Transverse colon (tissue), 4 donors: ENCODE data around the gene SLC28A3.

Experiments
- EP300 ChIP-seq: sonication (generic); formaldehyde crosslinking; IDR thresholded peaks from one replicate; pipeline ENCODE4 v1.6.1; 2017; ENCODE audit warnings: antibody characterized with exemption, low read depth
- POLR2A ChIP-seq: fragments of 450-650 bp; IDR thresholded peaks from one replicate; pipeline ENCODE4 v1.6.1; 2016; ENCODE audit warnings: antibody characterized with exemption, mild to moderate bottlenecking, moderate library complexity
- POLR2AphosphoS5 ChIP-seq, 3 donors: sonication (generic); formaldehyde crosslinking; IDR thresholded peaks; one replicate each; pipeline ENCODE4 v1.6.1; 2016; ENCODE audit warnings: antibody characterized with exemption in 3 of 3
- TF ChIP-seq, protein P1 (sequence below), 5 experiments: fragments of 200-600 bp in 3 of 5; fragments of 450-650 bp in 2 of 5; sonication (generic) in 3 of 5; IDR thresholded peaks; 1 replicate in 2 of 5; 2 replicates in 3 of 5; pipeline ENCODE4 v1.5.1; 2016 to 2017; ENCODE audit warnings: antibody characterized with exemption in 5 of 5, inconsistent platforms in 3 of 5, mild to moderate bottlenecking in 2 of 5, moderate library complexity in 1 of 5

DNA sequence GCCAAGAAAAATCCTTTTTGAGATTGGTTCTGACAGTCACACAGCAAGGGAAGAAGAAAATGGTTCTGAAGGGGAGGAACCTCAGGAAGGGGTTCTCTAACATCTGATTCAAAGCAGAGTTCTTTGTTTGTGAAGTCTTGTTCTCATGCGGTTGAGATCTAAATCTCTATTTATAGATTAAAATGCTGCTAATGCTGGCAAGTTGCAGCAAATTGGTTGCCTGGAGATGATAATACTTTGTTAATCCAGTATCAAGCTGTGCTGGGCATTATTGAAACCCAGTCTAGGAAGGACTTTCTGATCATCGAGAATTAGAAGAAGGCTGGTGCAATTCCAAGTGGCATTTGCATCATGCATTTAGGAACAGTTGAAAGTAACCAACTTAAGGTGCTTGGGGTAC is 34.0 kb upstream of the SLC28A3 start:
- TF ChIP-seq, protein P1, sequence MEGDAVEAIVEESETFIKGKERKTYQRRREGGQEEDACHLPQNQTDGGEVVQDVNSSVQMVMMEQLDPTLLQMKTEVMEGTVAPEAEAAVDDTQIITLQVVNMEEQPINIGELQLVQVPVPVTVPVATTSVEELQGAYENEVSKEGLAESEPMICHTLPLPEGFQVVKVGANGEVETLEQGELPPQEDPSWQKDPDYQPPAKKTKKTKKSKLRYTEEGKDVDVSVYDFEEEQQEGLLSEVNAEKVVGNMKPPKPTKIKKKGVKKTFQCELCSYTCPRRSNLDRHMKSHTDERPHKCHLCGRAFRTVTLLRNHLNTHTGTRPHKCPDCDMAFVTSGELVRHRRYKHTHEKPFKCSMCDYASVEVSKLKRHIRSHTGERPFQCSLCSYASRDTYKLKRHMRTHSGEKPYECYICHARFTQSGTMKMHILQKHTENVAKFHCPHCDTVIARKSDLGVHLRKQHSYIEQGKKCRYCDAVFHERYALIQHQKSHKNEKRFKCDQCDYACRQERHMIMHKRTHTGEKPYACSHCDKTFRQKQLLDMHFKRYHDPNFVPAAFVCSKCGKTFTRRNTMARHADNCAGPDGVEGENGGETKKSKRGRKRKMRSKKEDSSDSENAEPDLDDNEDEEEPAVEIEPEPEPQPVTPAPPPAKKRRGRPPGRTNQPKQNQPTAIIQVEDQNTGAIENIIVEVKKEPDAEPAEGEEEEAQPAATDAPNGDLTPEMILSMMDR (IDR thresholded peaks at IDR 0.05), result no peak
- TF ChIP-seq POLR2A (no peak), EP300 (no peak), POLR2AphosphoS5 (IDR thresholded peaks at IDR 0.05) (no peak)
